PFSK-1 (cell line): ENCODE measurements around the gene VTI1A.

Experiments
- FOXP2 ChIP-seq: optimal IDR thresholded peaks from 2 replicates; pipeline ENCODE3; 2011; ENCODE audit warnings: borderline replicate concordance, control low read depth, inconsistent platforms; ENCODE audit not compliant: insufficient read depth; ENCODE audit errors: extremely low read length, extremely low read depth
- POLR2AphosphoS5 ChIP-seq: IDR thresholded peaks from 2 replicates; pipeline ENCODE4 v1.6.1; 2012; ENCODE audit warnings: low read depth, mild to moderate bottlenecking, control low read depth, low read length, moderate library complexity
- SIN3A ChIP-seq: IDR thresholded peaks from 2 replicates; pipeline ENCODE4 v1.6.1; 2012; ENCODE audit warnings: mild to moderate bottlenecking, low read length, moderate library complexity, borderline replicate concordance; ENCODE audit not compliant: insufficient read depth
- TAF1 ChIP-seq: IDR thresholded peaks from 2 replicates; pipeline ENCODE4 v1.6.1; 2012; ENCODE audit warnings: low read length, control low read depth, borderline replicate concordance; ENCODE audit not compliant: insufficient read depth
- TF ChIP-seq, protein P1 (sequence below), 2 experiments: IDR thresholded peaks; 2 replicates each; pipeline versions ENCODE4 v1.6.1 to v1.8.0; 2011 to 2012; ENCODE audit warnings: low read depth in 2 of 2, low read length in 2 of 2, control low read depth in 1 of 2, inconsistent platforms in 1 of 2, mild to moderate bottlenecking in 1 of 2, moderate library complexity in 1 of 2; ENCODE audit not compliant: insufficient read depth in 1 of 2

The VTI1A gene

DNA sequence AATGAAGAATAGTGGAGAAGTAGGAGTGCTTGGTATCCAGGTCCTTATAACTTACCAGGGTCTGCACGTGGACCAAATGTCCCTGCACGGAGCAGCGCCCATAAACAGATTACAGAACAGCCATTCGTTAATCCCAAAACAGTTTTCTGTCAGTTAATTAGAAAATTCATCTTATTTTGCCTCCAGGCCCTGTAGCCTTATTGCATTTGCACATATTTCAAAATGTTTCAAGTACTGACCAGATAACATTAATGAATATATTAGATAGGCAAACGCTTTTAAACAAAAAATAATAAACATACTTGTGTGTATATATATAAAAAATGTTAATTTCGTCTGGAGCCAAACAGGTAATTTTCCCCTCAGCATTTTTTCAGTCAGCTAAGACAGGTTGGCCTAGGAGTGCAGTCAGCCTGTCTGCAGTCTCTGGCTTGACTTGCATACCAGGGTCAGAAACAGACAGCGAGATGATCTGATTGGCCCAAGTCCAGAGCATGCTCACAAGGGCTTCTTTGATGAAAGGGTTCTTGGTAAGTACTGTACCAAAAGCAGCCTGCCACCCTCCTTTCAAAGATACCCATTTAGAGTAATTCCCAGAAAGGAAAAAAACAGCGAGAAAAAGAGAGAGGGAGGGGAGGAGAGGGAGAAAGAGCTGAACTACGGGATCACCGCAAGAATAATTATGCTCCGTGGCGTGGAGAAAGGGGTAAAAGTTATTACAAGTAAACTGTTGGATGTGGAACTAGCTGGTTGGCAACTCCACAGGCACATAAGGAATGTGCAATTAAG, 308.6 kb downstream of the VTI1A start:
- no peak; the same call in 1 of the 2 replicates for TF ChIP-seq POLR2AphosphoS5
- TF ChIP-seq, protein P1, sequence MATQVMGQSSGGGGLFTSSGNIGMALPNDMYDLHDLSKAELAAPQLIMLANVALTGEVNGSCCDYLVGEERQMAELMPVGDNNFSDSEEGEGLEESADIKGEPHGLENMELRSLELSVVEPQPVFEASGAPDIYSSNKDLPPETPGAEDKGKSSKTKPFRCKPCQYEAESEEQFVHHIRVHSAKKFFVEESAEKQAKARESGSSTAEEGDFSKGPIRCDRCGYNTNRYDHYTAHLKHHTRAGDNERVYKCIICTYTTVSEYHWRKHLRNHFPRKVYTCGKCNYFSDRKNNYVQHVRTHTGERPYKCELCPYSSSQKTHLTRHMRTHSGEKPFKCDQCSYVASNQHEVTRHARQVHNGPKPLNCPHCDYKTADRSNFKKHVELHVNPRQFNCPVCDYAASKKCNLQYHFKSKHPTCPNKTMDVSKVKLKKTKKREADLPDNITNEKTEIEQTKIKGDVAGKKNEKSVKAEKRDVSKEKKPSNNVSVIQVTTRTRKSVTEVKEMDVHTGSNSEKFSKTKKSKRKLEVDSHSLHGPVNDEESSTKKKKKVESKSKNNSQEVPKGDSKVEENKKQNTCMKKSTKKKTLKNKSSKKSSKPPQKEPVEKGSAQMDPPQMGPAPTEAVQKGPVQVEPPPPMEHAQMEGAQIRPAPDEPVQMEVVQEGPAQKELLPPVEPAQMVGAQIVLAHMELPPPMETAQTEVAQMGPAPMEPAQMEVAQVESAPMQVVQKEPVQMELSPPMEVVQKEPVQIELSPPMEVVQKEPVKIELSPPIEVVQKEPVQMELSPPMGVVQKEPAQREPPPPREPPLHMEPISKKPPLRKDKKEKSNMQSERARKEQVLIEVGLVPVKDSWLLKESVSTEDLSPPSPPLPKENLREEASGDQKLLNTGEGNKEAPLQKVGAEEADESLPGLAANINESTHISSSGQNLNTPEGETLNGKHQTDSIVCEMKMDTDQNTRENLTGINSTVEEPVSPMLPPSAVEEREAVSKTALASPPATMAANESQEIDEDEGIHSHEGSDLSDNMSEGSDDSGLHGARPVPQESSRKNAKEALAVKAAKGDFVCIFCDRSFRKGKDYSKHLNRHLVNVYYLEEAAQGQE (IDR thresholded peaks at IDR 0.05; ENCODE audit: insufficient read depth in 1 of 2, low read depth in 2 of 2, low read length in 2 of 2): no peak
- no peak for TF ChIP-seq TAF1
- no peak for TF ChIP-seq FOXP2
- TF ChIP-seq SIN3A: no peak

DNA sequence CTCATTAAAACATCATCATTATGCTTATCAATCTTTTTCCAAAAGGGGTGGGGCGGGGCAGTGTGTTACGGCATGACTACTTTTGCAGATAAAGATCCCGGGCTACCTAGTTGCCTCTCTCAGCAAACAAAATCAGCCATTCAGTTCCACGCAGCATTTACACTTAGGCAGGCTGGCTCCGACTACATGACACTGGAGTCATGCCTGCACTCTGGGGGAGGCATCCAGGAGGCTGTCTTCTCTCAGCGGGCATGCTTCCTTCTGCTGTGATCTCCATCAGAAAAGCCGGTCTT, 309.2 kb downstream of the VTI1A start:
- no peak; the same call in 1 of the 2 replicates for TF ChIP-seq POLR2AphosphoS5
- TF ChIP-seq FOXP2: no peak
- no peak for TF ChIP-seq SIN3A

DNA sequence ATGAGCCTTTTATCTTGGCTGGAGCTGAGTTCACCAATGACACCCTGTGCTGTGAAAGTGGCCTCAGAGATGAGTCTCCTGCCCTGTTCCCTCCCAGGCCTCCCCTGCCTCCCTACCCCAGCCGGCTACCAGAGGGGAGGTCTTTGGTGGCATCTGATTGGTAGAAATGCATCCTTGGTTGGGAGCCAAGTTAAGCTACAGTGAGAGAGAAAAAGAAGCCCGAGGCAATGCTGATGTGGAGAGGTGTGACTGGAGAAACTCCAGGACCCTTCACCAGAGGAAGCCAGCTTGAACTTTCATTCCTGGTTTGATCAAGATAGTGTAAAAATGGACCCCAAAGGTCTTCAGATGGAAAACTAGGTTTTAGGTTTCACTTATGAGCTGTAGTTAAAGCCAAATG, 311.9 kb downstream of the VTI1A start:
- TF ChIP-seq, protein P1 (IDR thresholded peaks at IDR 0.05; ENCODE audit: insufficient read depth in 1 of 2, low read depth in 2 of 2, low read length in 2 of 2): 0 out of 4 replicates have a peak, but pooled peaks of 1 of the 2 experiments have one; percentile 12
- TF ChIP-seq SIN3A (no peak), FOXP2 (no peak), TAF1 (0 out of 2 replicates have a peak, but pooled peaks have one; percentile 14), POLR2AphosphoS5 (no peak; the same call in 1 of the 2 replicates)

DNA sequence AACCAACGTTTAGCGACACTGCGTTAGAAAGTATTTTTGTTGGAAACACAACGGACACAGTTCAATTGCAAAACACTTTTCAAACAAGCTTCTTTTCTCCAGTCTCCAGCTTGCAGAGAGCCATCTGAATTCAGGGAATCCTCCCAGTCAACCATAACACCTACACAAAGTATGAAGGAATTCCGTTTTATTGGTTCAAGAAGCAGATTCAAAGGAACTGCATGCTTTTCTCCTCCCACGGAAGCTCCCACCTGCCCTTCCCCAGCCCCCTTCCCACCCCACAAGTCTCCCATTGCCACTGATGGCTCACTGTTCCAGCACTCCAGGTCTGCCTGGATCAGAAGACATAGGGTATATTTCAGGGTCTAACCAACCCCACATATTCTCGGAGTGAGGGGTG, 312.5 kb downstream of the VTI1A start:
- no peak for TF ChIP-seq TAF1

DNA sequence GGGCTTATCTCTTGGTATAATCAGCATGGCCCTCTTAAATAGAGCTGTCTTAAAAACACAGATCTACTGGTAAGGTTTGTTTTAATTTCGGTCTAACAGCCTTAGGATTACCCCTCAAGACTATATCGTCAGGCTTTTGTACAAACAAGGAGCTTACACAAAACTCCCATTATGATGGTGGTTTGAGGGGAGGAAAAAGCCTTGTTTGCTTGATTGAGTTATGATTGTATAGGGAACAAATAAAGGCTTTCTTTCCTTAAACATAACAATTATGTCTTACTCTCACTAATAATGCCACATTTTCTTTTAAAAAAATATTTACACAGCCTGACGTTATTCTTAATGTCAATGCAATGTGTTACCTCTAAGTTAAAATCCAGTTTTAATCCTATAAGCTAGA, 314.2 kb downstream of the VTI1A start:
- TF ChIP-seq FOXP2 (no peak), POLR2AphosphoS5 (no peak)
- TF ChIP-seq, protein P1 (IDR thresholded peaks at IDR 0.05; ENCODE audit: insufficient read depth in 1 of 2, low read depth in 2 of 2, low read length in 2 of 2): no peak

DNA sequence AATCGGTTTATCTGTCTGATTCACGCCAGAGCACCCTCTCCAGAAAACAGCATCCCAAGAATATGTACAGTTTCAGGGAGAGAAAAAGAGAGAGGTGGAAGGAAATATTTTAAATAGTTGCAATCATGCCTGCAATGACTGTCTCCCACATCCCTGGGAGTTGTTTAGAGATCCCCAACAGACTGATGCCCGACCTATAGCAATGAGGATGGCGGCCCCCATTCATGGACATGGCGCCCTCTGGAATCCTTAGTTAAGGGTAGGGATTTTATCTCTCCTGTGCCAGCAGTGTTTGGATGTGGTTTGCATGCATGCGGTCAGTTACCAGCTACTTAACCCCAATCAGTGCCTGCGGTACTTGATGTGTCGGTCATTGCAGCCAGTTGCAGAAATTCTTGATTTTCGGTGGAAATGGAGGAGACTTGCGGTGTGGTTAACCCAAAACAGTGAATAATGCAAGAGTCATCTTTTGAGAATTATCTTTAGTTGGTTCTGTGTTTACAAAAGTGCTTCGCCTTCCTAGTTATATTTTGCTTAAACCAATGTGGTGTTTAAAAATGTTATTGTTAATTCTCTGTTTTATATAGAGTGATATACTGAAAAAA, 317.0 kb downstream of the VTI1A start:
- TF ChIP-seq SIN3A: no peak
- TF ChIP-seq TAF1: no peak
- TF ChIP-seq POLR2AphosphoS5: no peak
- TF ChIP-seq FOXP2: no peak
- TF ChIP-seq, protein P1 (IDR thresholded peaks at IDR 0.05; ENCODE audit: insufficient read depth in 1 of 2, low read depth in 2 of 2, low read length in 2 of 2): no peak
